GM12891 (cell line): ENCODE results near the gene MRPL21.
A peak's percentile ranks its signal among the peaks of the same experiment; 100 is the strongest.

Experiments
- DNase-seq: peaks from one replicate; pipeline ENCODE4 v3.0.0; 2011; ENCODE audit warnings: low spot score; ENCODE audit not compliant: insufficient read length
- FAIRE-seq: peaks from 2 replicates; lab custom pipeline; 2011; peaks lifted over from hg19 to GRCh38; lab: Jason Lieb, UNC
- PAX5 ChIP-seq: IDR thresholded peaks from 2 replicates; pipeline ENCODE4 v1.6.1; 2011; ENCODE audit warnings: low read length, moderate library complexity, mild to moderate bottlenecking; ENCODE audit not compliant: insufficient read depth, severe bottlenecking
- POLR2A ChIP-seq: IDR thresholded peaks from 2 replicates; pipeline ENCODE4 v1.6.1; 2011; ENCODE audit warnings: low read depth, low read length, control low read depth
- POLR2AphosphoS5 ChIP-seq: IDR thresholded peaks from 2 replicates; pipeline ENCODE4 v1.6.1; 2011; ENCODE audit warnings: low read depth, low read length, control low read depth
- POU2F2 ChIP-seq: IDR thresholded peaks from 2 replicates; pipeline ENCODE4 v1.6.1; 2011; ENCODE audit warnings: low read depth, mild to moderate bottlenecking, control low read depth, low read length, moderate library complexity
- SPI1 ChIP-seq: IDR thresholded peaks from 2 replicates; pipeline ENCODE4 v1.6.1; 2011; ENCODE audit warnings: low read depth, low read length, control low read depth
- TAF1 ChIP-seq: IDR thresholded peaks from 2 replicates; pipeline ENCODE4 v1.6.1; 2011; ENCODE audit warnings: low read depth, low read length, control low read depth

The MRPL21 gene

GRCh38 chr11:68841718-68842426 is 61.8 kb downstream of the MRPL21 start, which contains the start of gene CPT1A:
TSS of gene CPT1A (minus strand) at chr11:68841916. CDS start at chr11:68815474, 26,442 bp downstream.
- no peak for TF ChIP-seq POLR2A
- TF ChIP-seq SPI1, result no peak
- TF ChIP-seq PAX5, result no peak
- TF ChIP-seq POLR2AphosphoS5, result no peak
- no peak for TF ChIP-seq POU2F2
- TF ChIP-seq TAF1, result no peak
- peak; percentile 75 for DNase-seq
- peak; percentile 72 for FAIRE-seq
